GM12875 (cell line): Measurements from ENCODE around the gene L3MBTL2.

ENCODE experiments used
- H3K4me3 ChIP-seq: one replicate; pipeline ENCODE4 v1.5.1; 2011; ENCODE audit warnings: low read depth, low read length, control low read depth
- TF ChIP-seq, protein P1 (sequence below): IDR thresholded peaks from 2 replicates; pipeline ENCODE4 v1.5.1; 2011; ENCODE audit warnings: low read depth, mild to moderate bottlenecking, control low read depth, inconsistent platforms, low read length, moderate library complexity, borderline replicate concordance; ENCODE audit not compliant: insufficient read depth

The L3MBTL2 gene

DNA sequence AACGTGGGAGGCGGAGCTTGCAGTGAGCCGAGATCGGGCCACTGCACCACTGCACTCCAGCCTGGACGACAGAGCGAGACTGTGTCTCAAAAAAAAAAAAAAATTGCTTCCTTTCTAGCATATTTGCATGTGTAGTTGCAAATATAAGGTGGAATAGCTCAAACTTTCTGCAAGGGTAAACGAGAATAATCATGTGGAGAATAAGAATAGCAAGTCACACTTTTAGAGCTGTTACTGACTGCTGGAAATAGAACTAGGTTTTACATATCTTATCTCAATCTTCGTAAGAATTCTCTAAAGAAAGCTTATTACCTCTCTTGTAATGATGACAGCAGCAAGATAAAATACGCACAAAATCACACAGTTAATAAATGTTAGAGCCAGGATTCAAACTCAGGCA is 1.6 kb downstream of the L3MBTL2 start:
- H3K4me3 ChIP-seq, result no peak overlapping the region
- TF ChIP-seq, protein P1, sequence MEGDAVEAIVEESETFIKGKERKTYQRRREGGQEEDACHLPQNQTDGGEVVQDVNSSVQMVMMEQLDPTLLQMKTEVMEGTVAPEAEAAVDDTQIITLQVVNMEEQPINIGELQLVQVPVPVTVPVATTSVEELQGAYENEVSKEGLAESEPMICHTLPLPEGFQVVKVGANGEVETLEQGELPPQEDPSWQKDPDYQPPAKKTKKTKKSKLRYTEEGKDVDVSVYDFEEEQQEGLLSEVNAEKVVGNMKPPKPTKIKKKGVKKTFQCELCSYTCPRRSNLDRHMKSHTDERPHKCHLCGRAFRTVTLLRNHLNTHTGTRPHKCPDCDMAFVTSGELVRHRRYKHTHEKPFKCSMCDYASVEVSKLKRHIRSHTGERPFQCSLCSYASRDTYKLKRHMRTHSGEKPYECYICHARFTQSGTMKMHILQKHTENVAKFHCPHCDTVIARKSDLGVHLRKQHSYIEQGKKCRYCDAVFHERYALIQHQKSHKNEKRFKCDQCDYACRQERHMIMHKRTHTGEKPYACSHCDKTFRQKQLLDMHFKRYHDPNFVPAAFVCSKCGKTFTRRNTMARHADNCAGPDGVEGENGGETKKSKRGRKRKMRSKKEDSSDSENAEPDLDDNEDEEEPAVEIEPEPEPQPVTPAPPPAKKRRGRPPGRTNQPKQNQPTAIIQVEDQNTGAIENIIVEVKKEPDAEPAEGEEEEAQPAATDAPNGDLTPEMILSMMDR, result no peak

DNA sequence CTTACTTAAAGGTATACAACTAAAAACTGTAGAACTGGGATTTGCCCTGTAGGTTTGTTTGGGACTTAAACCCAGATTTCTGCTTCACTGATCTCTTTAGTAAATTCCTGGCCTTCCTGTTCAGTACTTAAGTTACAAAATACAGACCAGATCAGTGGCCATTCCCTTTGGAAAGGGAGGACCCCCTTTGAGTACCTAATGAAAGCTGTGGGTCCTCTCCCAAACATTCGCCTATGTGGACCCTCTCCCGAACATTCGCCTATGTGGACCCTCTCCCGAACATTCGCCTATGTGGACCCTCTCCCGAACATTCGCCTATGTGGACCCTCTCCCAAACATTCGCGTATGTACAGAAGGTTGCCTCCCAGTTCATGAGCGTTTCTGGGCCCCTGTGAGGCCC is 10.3 kb downstream of the L3MBTL2 start:
- TF ChIP-seq, protein P1, result no peak
- no peak overlapping the region for H3K4me3 ChIP-seq

- H3K4me3 ChIP-seq, result no peak overlapping the region
- TF ChIP-seq, protein P1, result no peak
Measured at GRCh38 chr22:41215926-41216325, 10.8 kb downstream of the L3MBTL2 start.

DNA sequence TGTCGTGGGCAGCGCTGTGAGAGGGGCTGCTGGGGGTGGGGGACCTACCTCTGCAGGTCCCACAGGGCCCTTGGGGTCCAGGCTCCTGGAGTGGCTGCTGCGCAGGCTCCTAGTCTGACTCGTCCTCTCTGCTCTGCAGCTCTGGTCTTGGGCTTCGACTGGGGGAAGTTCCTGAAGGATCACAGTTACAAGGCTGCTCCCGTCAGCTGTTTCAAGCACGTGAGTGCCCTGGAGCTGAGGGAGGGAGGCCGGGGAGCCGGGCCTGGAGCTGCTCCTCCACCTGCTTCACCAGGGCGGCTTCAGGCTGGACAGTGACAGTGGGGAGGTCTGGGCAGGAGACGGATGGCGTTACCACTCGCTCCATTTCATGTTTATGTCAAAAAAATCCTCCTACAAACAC is 11.9 kb downstream of the L3MBTL2 start:
- H3K4me3 ChIP-seq, result no peak overlapping the region

DNA sequence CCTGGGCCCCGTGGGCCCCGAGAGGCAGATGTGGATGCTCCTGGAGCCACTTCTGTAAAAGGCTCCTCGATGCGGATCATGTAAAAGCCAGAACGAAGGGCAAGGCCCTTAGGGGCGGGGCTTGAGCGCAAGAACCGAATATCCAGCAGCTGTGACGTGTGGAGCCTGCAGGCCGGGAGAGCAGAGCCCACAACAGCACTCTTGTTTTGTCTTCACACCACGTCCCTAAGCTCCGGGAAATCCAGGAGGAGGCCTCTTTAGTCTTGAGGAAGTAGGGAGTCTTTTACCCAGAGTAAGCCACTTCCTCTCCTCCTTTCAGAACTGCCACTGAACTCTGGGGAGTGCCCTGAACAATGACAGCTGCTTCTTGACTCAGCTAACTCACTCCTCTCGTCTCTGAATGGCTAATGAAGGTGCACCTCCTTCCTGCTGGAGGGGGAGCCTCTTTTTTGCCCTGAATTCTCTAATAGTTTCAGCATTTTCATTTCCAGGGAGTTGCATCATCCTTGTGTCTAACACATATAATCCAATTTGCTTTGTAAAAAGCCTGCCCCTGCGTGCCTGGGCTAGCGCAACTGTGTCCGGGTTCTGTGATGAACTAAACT is 12.5 kb downstream of the L3MBTL2 start:
- no peak overlapping the region for H3K4me3 ChIP-seq
- TF ChIP-seq, protein P1, result no peak

More for the DNA sequence above, 11.9 kb downstream of the L3MBTL2 start:
- TF ChIP-seq, protein P1, result no peak

GRCh38 chr22:41222846-41223507 is 17.9 kb downstream of the L3MBTL2 start:
- TF ChIP-seq, protein P1, result no peak
- no peak overlapping the region for H3K4me3 ChIP-seq

- no peak overlapping the region for H3K4me3 ChIP-seq
- TF ChIP-seq, protein P1, result no peak
Measured at GRCh38 chr22:41223535-41223934, 18.4 kb downstream of the L3MBTL2 start.
